ENCODE data around the gene DAB2. TPM values are rescaled to one million over a fixed set of nuclear protein-coding genes. Genes with fewer than 3 reads are reported as not detected.

DAB2 gene
- total and polyA plus RNA-seq, 2 of the 8 experiments (the other 6 are each of a cell fraction or from before 2014, with no cell fraction given): 2.6 to 4.9 TPM

DNA sequence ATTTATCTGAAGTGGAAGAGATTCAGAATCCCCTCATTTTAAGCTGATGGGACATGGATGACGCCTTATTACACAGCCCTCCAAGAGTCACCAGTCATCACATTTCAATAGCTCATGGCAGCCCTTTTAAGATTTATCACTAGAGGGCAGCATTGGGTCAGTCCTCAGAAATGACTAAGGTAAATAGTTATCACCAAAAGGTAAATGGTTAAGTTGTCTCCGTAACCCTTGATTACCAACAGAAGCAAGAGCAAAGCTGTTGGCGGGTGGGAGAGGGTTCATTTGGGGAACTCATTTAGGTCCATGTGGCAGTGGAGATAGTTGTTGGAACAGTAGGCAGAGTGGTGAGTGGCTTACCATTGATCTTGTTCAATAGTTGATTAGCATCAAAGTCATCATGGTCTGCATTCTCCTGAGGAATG, 48.5 kb downstream of the DAB2 start (continued):
- peak in 2 of 3 experiments; percentile 79 to 80; a peak in 3 of 4 replicates for TF ChIP-seq CTCF (IDR thresholded peaks at IDR 0.05; ENCODE audit: control extremely low read depth in 1 of 3, insufficient read depth in 1 of 3, low read depth in 1 of 3, low read length in 3 of 3)
- no peak for TF ChIP-seq SIRT6 (IDR thresholded peaks at IDR 0.05; ENCODE audit: low read length)
- no peak for TF ChIP-seq EZH2 (IDR thresholded peaks at IDR 0.05; ENCODE audit: low read depth, low read length, severe bottlenecking)
- TF ChIP-seq NANOG (IDR thresholded peaks at IDR 0.05; ENCODE audit: insufficient read depth, low read depth, low read length, poor library complexity, severe bottlenecking): no peak
- peak; percentile 84 to 90 for TF ChIP-seq RAD21 (IDR thresholded peaks at IDR 0.05 in 1 of 2, conservative IDR thresholded peaks at IDR 0.05 in 1 of 2; ENCODE audit: low read depth in 2 of 2, low read length in 2 of 2)
- TF ChIP-seq CBX8 (IDR thresholded peaks at IDR 0.05; ENCODE audit: borderline replicate concordance, low read depth, low read length): no peak
- no peak for TF ChIP-seq SP2 (IDR thresholded peaks at IDR 0.05; ENCODE audit: low read length)
- TF ChIP-seq JUND (IDR thresholded peaks at IDR 0.05; ENCODE audit: low read length): 0 out of 2 replicates have a peak, but pooled peaks have one; percentile 25
- TF ChIP-seq EGR1 (IDR thresholded peaks at IDR 0.05; ENCODE audit: borderline replicate concordance, low read depth, low read length): no peak
- no peak for TF ChIP-seq RNF2 (IDR thresholded peaks at IDR 0.05; ENCODE audit: borderline replicate concordance, low read depth, low read length, missing control alignments, poor library complexity, severe bottlenecking)
- peak; percentile 81 for TF ChIP-seq MAFK (IDR thresholded peaks at IDR 0.05; ENCODE audit: low read depth, low read length)
- no peak for TF ChIP-seq HDAC2 (IDR thresholded peaks at IDR 0.05; ENCODE audit: borderline replicate concordance in 1 of 2, low read depth in 2 of 2, low read length in 2 of 2)
- no peak for TF ChIP-seq FOSL1 (IDR thresholded peaks at IDR 0.05; ENCODE audit: insufficient read depth, low read depth, low read length)
